ENCODE measurements around the gene SLC35C1. TPM values are rescaled to one million over a fixed set of nuclear protein-coding genes. Genes with fewer than 3 reads are reported as not detected.

Gene SLC35C1
- total and polyA plus RNA-seq, 2 experiments from 2014 or later = 6.8 to 11.0 TPM

DNA sequence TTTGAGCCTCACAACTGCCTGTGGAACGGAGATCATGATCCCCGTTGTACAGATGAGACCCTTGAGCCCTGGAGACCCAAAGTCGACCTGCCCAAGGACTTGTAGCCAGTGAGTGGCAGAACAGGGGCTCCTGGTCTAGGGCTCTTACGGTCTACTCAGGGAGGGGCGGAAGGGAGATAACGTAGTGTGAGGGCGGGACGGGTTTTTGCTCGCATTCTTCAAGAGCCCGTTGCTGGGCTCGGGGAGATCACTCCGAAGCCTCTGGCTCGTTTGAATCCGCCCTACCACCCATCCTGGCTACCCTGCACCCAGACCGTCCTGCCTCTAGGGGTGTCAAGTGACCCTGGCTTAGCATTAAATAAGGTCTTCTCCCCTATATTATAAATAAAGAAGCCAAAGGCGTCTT is 43.0 kb downstream of the SLC35C1 start (continued):
- TF ChIP-seq, protein P1, sequence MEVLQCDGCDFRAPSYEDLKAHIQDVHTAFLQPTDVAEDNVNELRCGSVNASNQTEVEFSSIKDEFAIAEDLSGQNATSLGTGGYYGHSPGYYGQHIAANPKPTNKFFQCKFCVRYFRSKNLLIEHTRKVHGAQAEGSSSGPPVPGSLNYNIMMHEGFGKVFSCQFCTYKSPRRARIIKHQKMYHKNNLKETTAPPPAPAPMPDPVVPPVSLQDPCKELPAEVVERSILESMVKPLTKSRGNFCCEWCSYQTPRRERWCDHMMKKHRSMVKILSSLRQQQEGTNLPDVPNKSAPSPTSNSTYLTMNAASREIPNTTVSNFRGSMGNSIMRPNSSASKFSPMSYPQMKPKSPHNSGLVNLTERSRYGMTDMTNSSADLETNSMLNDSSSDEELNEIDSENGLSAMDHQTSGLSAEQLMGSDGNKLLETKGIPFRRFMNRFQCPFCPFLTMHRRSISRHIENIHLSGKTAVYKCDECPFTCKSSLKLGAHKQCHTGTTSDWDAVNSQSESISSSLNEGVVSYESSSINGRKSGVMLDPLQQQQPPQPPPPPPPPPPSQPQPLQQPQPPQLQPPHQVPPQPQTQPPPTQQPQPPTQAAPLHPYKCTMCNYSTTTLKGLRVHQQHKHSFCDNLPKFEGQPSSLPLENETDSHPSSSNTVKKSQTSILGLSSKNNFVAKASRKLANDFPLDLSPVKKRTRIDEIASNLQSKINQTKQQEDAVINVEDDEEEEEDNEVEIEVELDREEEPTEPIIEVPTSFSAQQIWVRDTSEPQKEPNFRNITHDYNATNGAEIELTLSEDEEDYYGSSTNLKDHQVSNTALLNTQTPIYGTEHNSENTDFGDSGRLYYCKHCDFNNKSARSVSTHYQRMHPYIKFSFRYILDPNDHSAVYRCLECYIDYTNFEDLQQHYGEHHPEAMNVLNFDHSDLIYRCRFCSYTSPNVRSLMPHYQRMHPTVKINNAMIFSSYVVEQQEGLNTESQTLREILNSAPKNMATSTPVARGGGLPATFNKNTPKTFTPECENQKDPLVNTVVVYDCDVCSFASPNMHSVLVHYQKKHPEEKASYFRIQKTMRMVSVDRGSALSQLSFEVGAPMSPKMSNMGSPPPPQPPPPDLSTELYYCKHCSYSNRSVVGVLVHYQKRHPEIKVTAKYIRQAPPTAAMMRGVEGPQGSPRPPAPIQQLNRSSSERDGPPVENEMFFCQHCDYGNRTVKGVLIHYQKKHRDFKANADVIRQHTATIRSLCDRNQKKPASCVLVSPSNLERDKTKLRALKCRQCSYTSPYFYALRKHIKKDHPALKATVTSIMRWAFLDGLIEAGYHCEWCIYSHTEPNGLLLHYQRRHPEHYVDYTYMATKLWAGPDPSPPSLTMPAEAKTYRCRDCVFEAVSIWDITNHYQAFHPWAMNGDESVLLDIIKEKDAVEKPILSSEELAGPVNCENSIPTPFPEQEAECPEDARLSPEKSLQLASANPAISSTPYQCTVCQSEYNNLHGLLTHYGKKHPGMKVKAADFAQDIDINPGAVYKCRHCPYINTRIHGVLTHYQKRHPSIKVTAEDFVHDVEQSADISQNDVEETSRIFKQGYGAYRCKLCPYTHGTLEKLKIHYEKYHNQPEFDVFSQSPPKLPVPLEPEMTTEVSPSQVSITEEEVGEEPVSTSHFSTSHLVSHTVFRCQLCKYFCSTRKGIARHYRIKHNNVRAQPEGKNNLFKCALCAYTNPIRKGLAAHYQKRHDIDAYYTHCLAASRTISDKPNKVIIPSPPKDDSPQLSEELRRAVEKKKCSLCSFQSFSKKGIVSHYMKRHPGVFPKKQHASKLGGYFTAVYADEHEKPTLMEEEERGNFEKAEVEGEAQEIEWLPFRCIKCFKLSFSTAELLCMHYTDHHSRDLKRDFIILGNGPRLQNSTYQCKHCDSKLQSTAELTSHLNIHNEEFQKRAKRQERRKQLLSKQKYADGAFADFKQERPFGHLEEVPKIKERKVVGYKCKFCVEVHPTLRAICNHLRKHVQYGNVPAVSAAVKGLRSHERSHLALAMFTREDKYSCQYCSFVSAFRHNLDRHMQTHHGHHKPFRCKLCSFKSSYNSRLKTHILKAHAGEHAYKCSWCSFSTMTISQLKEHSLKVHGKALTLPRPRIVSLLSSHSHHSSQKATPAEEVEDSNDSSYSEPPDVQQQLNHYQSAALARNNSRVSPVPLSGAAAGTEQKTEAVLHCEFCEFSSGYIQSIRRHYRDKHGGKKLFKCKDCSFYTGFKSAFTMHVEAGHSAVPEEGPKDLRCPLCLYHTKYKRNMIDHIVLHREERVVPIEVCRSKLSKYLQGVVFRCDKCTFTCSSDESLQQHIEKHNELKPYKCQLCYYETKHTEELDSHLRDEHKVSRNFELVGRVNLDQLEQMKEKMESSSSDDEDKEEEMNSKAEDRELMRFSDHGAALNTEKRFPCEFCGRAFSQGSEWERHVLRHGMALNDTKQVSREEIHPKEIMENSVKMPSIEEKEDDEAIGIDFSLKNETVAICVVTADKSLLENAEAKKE (CRISPR knock-in tag; IDR thresholded peaks at IDR 0.05) = no peak
- TF ChIP-seq ZNF331 (CRISPR knock-in tag; IDR thresholded peaks at IDR 0.05; ENCODE audit: low read depth) (no peak), ZNF114 (CRISPR knock-in tag; IDR thresholded peaks at IDR 0.05) (no peak), JUNB (IDR thresholded peaks at IDR 0.05; ENCODE audit: unreplicated experiment) (no peak)
- TF ChIP-seq, protein P2, sequence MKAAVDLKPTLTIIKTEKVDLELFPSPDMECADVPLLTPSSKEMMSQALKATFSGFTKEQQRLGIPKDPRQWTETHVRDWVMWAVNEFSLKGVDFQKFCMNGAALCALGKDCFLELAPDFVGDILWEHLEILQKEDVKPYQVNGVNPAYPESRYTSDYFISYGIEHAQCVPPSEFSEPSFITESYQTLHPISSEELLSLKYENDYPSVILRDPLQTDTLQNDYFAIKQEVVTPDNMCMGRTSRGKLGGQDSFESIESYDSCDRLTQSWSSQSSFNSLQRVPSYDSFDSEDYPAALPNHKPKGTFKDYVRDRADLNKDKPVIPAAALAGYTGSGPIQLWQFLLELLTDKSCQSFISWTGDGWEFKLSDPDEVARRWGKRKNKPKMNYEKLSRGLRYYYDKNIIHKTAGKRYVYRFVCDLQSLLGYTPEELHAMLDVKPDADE (IDR thresholded peaks at IDR 0.05) = no peak
- TF ChIP-seq, protein P3, sequence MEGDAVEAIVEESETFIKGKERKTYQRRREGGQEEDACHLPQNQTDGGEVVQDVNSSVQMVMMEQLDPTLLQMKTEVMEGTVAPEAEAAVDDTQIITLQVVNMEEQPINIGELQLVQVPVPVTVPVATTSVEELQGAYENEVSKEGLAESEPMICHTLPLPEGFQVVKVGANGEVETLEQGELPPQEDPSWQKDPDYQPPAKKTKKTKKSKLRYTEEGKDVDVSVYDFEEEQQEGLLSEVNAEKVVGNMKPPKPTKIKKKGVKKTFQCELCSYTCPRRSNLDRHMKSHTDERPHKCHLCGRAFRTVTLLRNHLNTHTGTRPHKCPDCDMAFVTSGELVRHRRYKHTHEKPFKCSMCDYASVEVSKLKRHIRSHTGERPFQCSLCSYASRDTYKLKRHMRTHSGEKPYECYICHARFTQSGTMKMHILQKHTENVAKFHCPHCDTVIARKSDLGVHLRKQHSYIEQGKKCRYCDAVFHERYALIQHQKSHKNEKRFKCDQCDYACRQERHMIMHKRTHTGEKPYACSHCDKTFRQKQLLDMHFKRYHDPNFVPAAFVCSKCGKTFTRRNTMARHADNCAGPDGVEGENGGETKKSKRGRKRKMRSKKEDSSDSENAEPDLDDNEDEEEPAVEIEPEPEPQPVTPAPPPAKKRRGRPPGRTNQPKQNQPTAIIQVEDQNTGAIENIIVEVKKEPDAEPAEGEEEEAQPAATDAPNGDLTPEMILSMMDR (conservative IDR thresholded peaks at IDR 0.05; ENCODE audit: low read depth in 2 of 2) = no peak; a peak in 1 of 4 replicates
- TF ChIP-seq, protein P4, sequence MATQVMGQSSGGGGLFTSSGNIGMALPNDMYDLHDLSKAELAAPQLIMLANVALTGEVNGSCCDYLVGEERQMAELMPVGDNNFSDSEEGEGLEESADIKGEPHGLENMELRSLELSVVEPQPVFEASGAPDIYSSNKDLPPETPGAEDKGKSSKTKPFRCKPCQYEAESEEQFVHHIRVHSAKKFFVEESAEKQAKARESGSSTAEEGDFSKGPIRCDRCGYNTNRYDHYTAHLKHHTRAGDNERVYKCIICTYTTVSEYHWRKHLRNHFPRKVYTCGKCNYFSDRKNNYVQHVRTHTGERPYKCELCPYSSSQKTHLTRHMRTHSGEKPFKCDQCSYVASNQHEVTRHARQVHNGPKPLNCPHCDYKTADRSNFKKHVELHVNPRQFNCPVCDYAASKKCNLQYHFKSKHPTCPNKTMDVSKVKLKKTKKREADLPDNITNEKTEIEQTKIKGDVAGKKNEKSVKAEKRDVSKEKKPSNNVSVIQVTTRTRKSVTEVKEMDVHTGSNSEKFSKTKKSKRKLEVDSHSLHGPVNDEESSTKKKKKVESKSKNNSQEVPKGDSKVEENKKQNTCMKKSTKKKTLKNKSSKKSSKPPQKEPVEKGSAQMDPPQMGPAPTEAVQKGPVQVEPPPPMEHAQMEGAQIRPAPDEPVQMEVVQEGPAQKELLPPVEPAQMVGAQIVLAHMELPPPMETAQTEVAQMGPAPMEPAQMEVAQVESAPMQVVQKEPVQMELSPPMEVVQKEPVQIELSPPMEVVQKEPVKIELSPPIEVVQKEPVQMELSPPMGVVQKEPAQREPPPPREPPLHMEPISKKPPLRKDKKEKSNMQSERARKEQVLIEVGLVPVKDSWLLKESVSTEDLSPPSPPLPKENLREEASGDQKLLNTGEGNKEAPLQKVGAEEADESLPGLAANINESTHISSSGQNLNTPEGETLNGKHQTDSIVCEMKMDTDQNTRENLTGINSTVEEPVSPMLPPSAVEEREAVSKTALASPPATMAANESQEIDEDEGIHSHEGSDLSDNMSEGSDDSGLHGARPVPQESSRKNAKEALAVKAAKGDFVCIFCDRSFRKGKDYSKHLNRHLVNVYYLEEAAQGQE (IDR thresholded peaks at IDR 0.05; ENCODE audit: unreplicated experiment) = no peak
